Measurements from ENCODE around the gene ZNF536. TPM values are rescaled to one million over a fixed set of nuclear protein-coding genes. Genes with fewer than 3 reads are reported as not detected.

The ZNF536 gene
- total and polyA plus RNA-seq, 2 of the 4 experiments (the other 2 are of a cell fraction): not detected

- Histone ChIP-seq H3K27me3 (ENCODE audit: control insufficient read depth, insufficient read depth, low read length) (no peaks in the 10 kb centered on the region), H4K20me1 (ENCODE audit: insufficient read depth, low read length) (no peaks in the 10 kb centered on the region), H2BK15ac (ENCODE audit: low read depth, low read length) (no peak overlapping the region), H2AK9ac (replicated peaks; ENCODE audit: low read depth, low read length, poor library complexity) (no peak overlapping the region), H2BK20ac (ENCODE audit: low read depth, low read length) (no peak overlapping the region), H3K27ac (ENCODE audit: insufficient read depth, low read length) (no peak overlapping the region), H4K8ac (ENCODE audit: low read depth in 2 of 2, low read length in 2 of 2) (no peak overlapping the region), H4K91ac (ENCODE audit: insufficient read depth, low read depth, low read length) (no peak overlapping the region), H2AFZ (replicated peaks; ENCODE audit: low read length, poor library complexity) (no peak overlapping the region), H3K56ac (ENCODE audit: extremely low read depth, insufficient read depth, low read length) (no peak overlapping the region), H3K18ac (ENCODE audit: low read depth, low read length) (no peak overlapping the region), H2AK5ac (ENCODE audit: low read depth, low read length) (no peak overlapping the region), H3K36me3 (ENCODE audit: control insufficient read depth, insufficient read depth, low read length) (no peaks in the 10 kb centered on the region), H3K4me2 (ENCODE audit: low read depth, low read length) (no peak overlapping the region), H2BK5ac (ENCODE audit: low read depth, low read length, poor library complexity, severe bottlenecking) (no peak overlapping the region), H3K9me1 (ENCODE audit: insufficient read depth, low read length) (no peaks in the 10 kb centered on the region), H3K4ac (ENCODE audit: low read depth, low read length) (no peak overlapping the region), H3K23ac (ENCODE audit: low read depth, low read length) (no peak overlapping the region), H2BK120ac (ENCODE audit: low read depth, low read length) (no peak overlapping the region), H3K9ac (ENCODE audit: low read depth, low read length) (no peak overlapping the region), H3K4me1 (ENCODE audit: control insufficient read depth, insufficient read depth, low read length) (no peaks in the 10 kb centered on the region), H3K14ac (replicated peaks; ENCODE audit: low read depth, low read length) (no peak overlapping the region), H3K9me3 (ENCODE audit: control insufficient read depth, insufficient read depth, low read length) (peaks cover 20% of the 10 kb centered on the region), H3K79me1 (ENCODE audit: low read depth in 1 of 2, low read length in 2 of 2) (no peaks in the 10 kb centered on the region), H3K4me3 (ENCODE audit: insufficient read depth, low read depth, low read length) (no peak overlapping the region), H4K5ac (ENCODE audit: low read depth, low read length) (no peak overlapping the region)
- DNase-seq (no peak), ATAC-seq (ENCODE audit: low read depth) (no peak)
- dilution Hi-C loops (cut with HindIII; ENCODE audit: low sequenced_read_pairs, unreplicated experiment) (no loop called here), intact Hi-C loops (cut with micrococcal nuclease) (no loop called here), in situ Hi-C loops (cut with MboI; ENCODE audit: low sequenced_read_pairs) (no loop called here)
- POLR2A ChIA-PET (ENCODE audit: unreplicated experiment): no interaction called here
- WGBS, 2 experiments (ENCODE audit: extremely low coverage in 2 of 2, insufficient read length in 1 of 2): 26% methylated on average over 4 of the region's 9 CpGs; no CpG with 5 or more reads in 1 of the 2 experiments
- TF ChIP-seq USF2 (IDR thresholded peaks at IDR 0.05; ENCODE audit: low read depth, low read length): no peak
- no peak for TF ChIP-seq NFE2L2 (IDR thresholded peaks at IDR 0.05; ENCODE audit: low read depth, low read length)
- TF ChIP-seq MAZ (IDR thresholded peaks at IDR 0.05; ENCODE audit: borderline replicate concordance, low read depth, low read length): no peak
- no peak for TF ChIP-seq MAFK (IDR thresholded peaks at IDR 0.05; ENCODE audit: low read depth, low read length)
- TF ChIP-seq CHD1 (IDR thresholded peaks at IDR 0.05; ENCODE audit: low read depth, low read length): no peak
- no peak for TF ChIP-seq FOS (IDR thresholded peaks at IDR 0.05; ENCODE audit: low read depth, low read length)
- no peak for TF ChIP-seq RAD21 (IDR thresholded peaks at IDR 0.05; ENCODE audit: low read length)
- TF ChIP-seq CEBPB (IDR thresholded peaks at IDR 0.05; ENCODE audit: low read depth, low read length): no peak
- TF ChIP-seq ELK1 (IDR thresholded peaks at IDR 0.05; ENCODE audit: borderline replicate concordance, low read depth, low read length): no peak
- BruUV-seq (replicated peaks): no TSS peak
- CTCF ChIA-PET: no interaction called here
Measured at GRCh38 chr19:30520735-30521479, 148.7 kb downstream of the ZNF536 start.

Data from IMR-90 (cell line).